Amygdala (tissue), 56 donors: ENCODE results near the gene EDIL3.
A peak's percentile ranks its signal among the peaks of the same experiment; 100 is the strongest.

Source experiments
- DNase-seq, 56 donors: peaks; one replicate each; lab custom pipeline; 2025; lab: John Stamatoyannopoulos, UW

The EDIL3 gene

GRCh38 chr5:83988293-83988685, 396.4 kb downstream of the EDIL3 start:
- no peak for DNase-seq

- no peak for DNase-seq
These were observed 397.0 kb downstream of the EDIL3 start for GRCh38 chr5:83987513-83988292.

GRCh38 chr5:83983852-83984251, 400.8 kb downstream of the EDIL3 start:
- DNase-seq = no peak

GRCh38 chr5:83973925-83974815, 410.5 kb downstream of the EDIL3 start:
- DNase-seq = no peak

- no peak for DNase-seq
These were observed 411.8 kb downstream of the EDIL3 start for GRCh38 chr5:83972909-83973308.

GRCh38 chr5:83972236-83972635, 412.4 kb downstream of the EDIL3 start:
- no peak for DNase-seq

- no peak for DNase-seq
These were observed 417.3 kb downstream of the EDIL3 start for GRCh38 chr5:83967417-83967816.

GRCh38 chr5:83965441-83965840, 419.2 kb downstream of the EDIL3 start:
- no peak for DNase-seq

- no peak for DNase-seq
These were observed 420.4 kb downstream of the EDIL3 start for GRCh38 chr5:83964271-83964670.

- DNase-seq = no peak
These were observed 427.5 kb downstream of the EDIL3 start for GRCh38 chr5:83957188-83957587.

GRCh38 chr5:83956386-83956785, 428.3 kb downstream of the EDIL3 start:
- DNase-seq = no peak

GRCh38 chr5:83955916-83956315, 428.8 kb downstream of the EDIL3 start:
- DNase-seq = no peak

GRCh38 chr5:83947763-83948162, 436.9 kb downstream of the EDIL3 start:
- no peak for DNase-seq

GRCh38 chr5:83946516-83946915, 438.2 kb downstream of the EDIL3 start:
- DNase-seq = no peak

GRCh38 chr5:83942155-83942554, 442.5 kb downstream of the EDIL3 start:
- DNase-seq = no peak

GRCh38 chr5:83937837-83938236, 446.8 kb downstream of the EDIL3 start:
- DNase-seq = no peak

GRCh38 chr5:83931969-83932368, 452.7 kb downstream of the EDIL3 start:
- DNase-seq = no peak

GRCh38 chr5:83927140-83927733, 457.4 kb downstream of the EDIL3 start:
- DNase-seq = peak in 50 of 56 donors; percentile 1 to 87 (median 26)

GRCh38 chr5:83925955-83926337, 458.7 kb downstream of the EDIL3 start:
- no peak for DNase-seq

- DNase-seq = no peak
These were observed 459.2 kb downstream of the EDIL3 start for GRCh38 chr5:83925321-83925954.

GRCh38 chr5:83924891-83925290, 459.8 kb downstream of the EDIL3 start:
- DNase-seq = no peak
